HCEC 1CT (cell line): ENCODE data around the gene VCAN.

Experiments used
- DNase-seq: peaks from one replicate; pipeline ENCODE4 v3.0.0-alpha.2; 2017

Gene VCAN

GRCh38 chr5:83503662-83504061 lies 32.1 kb downstream of the VCAN start:
- peak; percentile 41 for DNase-seq

DNA sequence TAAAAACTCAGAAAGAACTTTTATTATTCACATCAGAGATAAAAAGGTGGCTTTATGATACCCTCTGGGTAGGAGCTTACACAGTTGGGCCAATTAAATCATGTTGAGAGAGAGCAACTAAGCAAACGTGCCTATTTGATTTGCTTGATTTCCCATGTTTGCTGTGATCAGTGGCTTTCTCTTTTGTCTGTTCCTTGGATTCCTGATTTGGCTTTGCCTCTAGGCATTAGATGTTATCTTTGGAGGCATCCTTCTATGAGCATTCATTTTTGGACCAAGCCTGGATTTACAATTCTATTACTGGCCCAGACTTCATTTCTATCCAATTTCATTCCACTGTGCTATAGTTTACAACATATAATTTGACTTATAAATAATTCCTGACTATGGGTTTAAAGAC lies 35.9 kb downstream of the VCAN start:
- DNase-seq, result no peak

- DNase-seq, result no peak
Measured at GRCh38 chr5:83509540-83509939, 38.0 kb downstream of the VCAN start.

DNA sequence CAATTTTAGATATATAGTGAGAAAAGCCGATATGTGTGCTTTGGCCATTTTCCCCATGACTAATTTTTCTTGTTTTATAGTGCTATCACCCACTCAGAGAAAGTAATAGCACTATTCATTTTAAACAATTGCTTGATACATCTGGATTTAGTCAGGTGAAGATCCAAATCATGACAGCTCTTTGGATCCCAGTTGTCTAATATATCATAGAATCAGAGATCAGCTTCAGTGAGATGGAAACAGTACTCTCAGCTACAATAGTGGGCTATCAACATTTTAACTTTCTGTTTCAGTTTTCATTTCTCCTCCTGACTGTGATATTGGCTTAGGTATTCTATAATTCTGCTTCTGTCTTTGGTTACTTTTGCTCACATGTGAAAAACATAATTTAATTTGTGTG lies 38.7 kb downstream of the VCAN start:
- no peak for DNase-seq

GRCh38 chr5:83512061-83512745 lies 40.7 kb downstream of the VCAN start:
- DNase-seq, result no peak

- DNase-seq, result no peak
Measured at GRCh38 chr5:83513081-83513480, 41.5 kb downstream of the VCAN start.

GRCh38 chr5:83513491-83513890 lies 41.9 kb downstream of the VCAN start:
- no peak for DNase-seq

DNA sequence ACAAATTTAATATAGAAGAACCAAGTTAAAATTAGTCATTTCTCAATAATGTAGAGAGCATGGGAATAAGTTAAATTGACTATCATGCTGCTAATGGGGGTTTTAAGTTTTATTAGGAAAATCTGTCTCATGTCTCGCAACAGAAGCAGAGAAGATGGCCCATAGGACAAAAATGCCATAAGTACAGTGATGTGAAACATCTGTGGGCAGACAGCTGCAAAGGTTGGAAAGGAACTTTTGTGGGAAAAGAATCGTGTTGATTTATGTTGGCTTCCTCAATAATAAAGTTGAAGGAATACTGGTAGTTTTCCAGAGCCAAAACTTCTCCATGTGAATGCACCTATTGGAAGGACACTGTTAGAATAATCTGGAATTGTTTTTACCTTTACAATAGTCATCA lies 44.8 kb downstream of the VCAN start:
- DNase-seq, result no peak

DNA sequence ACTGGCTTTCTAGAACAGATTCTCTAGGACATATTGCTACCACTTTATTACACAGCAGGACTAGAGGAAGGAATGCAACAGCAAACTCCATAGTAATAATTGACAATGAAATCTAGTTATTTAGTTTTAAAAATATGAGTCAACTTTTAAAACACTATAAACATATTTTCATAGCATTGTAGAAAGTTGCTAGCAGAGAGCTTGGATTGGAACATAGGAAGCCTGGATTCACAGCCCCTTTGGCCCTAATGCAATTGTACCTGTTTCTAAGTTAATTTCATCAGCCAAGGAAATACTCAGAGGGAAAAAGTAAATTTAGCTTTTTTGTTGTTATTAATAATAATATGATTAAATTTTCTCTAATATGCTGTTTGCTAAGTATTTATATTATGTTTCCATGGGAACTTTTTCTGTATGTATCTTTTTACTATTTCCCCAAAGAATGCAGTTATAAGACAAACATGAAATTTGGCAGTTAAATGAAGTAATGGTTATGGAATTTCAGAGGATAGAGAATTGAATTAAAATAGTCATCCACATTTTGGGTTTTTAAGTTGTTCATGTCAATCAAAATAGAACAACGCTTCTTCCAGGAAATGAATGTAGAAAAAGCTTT lies 45.6 kb downstream of the VCAN start:
- DNase-seq, result peak; percentile 29

DNA sequence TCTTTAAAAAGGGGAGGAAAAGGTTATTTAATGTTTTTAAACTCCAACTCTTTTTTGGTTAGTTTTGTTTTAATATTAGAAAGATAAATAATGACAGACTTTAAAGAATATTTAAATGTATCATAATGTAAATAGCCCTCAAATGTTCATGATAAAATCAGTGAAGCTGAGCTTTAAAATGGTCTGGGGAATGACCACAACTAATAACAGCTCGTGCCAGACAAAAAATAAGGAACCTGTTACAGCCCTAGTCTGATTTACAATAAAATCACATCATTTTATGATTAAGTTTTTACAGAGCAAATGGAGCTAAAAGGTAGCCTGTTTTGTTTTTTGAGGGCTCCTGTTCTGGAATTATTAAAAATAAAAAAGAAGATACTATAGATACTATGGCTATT lies 46.1 kb downstream of the VCAN start:
- no peak for DNase-seq

DNA sequence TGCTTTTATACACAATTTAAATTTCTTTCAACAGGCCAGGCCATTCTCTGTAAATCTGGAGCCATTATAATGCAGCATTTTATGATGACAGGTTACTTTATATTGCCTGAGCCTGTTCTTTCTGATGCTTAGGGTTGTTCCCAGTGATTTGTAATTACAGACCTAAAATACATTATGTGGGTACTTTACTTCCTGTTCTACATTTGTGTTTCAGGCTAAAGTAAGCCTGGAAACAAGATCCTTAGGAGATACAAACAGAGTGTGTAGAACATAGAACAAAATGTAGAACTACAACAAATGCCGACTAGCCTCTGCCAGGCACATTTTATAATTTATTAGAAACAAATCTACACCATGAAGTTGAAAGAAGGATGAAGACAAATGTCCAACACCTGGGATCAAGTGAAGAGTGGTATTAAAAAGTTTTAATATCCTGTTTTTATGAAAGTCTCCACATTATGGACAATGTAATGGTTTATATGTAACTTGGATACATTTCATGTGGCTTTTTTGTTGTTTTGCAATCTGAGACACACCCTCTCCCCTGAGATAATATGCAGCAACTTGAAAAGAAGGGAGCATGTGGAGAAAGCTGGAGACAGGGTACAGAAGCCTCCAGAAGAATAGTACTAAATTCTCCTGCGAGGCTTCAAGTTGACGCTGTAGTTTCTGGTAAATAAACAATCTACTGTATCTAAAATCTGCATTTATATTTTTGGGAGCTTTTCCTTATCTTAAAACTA lies 46.9 kb downstream of the VCAN start:
- DNase-seq, result no peak

- DNase-seq, result no peak
Measured at GRCh38 chr5:83522446-83522845, 50.9 kb downstream of the VCAN start.

- no peak for DNase-seq
Measured at GRCh38 chr5:83523929-83524328, 52.4 kb downstream of the VCAN start.

- no peak for DNase-seq
Measured at GRCh38 chr5:83524345-83524744, 52.8 kb downstream of the VCAN start.

DNA sequence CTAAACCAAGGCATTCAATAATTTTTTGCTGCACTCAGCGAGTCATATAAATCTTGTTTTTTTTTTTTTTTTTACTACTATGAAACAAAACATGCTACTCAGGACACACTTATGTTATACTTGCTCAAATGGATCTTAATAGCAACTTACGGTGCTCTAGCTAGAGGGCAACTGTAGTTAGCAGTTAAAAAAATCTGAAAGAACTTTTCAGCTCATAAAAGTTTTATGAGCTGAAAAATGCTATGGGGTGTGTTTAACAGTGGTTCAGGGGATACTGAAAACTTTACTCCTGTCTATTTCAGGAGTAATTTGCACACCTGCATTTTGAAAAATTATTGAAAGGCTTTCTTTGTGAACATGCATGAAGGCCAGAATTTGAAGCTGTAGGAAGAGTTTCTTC lies 53.4 kb downstream of the VCAN start:
- DNase-seq, result no peak

GRCh38 chr5:83526289-83526688 lies 54.7 kb downstream of the VCAN start:
- DNase-seq, result no peak

- DNase-seq, result no peak
Measured at GRCh38 chr5:83527221-83527620, 55.7 kb downstream of the VCAN start.

- no peak for DNase-seq
Measured at GRCh38 chr5:83527722-83528438, 56.3 kb downstream of the VCAN start.

DNA sequence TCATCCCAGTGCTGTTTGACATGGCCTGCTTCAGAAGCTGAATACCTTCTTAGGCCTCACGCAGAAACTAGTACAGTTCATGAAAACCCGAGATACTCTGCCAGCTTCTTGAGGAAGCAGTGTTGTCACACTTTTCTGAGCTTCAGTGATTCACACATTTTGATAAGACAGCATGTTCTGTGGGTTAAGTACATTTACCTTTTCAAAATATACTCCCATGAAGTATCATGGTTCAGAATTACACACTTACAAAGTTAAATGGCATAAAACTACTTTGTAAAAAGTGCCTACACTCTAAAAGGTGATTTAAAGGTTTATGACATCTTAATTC lies 56.9 kb downstream of the VCAN start:
- no peak for DNase-seq

DNA sequence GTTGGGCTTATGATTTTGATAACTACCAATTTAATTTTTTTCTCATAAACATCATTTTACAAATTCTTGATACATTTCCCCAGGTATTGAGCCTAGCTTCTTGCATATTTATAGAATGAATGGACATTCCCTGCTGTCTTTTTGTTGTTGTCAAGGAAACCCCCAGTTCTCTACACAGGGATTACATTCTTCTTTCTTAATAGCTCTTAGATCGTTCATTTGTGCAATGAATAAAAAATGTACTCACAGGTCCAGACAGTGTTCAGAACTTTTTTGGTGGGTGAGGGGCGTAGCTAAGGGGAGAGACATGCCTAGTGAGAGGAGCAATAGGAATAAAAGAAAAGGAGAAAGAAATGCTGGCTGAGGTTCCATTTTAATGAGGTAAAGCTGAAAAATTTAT lies 58.6 kb downstream of the VCAN start:
- no peak for DNase-seq

GRCh38 chr5:83531661-83532060 lies 60.1 kb downstream of the VCAN start:
- DNase-seq, result no peak

DNA sequence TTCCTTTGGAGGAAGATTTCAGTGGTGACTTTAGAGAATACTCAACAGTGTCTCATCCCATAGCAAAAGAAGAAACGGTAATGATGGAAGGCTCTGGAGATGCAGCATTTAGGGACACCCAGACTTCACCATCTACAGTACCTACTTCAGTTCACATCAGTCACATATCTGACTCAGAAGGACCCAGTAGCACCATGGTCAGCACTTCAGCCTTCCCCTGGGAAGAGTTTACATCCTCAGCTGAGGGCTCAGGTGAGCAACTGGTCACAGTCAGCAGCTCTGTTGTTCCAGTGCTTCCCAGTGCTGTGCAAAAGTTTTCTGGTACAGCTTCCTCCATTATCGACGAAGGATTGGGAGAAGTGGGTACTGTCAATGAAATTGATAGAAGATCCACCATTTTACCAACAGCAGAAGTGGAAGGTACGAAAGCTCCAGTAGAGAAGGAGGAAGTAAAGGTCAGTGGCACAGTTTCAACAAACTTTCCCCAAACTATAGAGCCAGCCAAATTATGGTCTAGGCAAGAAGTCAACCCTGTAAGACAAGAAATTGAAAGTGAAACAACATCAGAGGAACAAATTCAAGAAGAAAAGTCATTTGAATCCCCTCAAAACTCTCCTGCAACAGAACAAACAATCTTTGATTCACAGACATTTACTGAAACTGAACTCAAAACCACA lies 67.4 kb downstream of the VCAN start:
- no peak for DNase-seq

DNA sequence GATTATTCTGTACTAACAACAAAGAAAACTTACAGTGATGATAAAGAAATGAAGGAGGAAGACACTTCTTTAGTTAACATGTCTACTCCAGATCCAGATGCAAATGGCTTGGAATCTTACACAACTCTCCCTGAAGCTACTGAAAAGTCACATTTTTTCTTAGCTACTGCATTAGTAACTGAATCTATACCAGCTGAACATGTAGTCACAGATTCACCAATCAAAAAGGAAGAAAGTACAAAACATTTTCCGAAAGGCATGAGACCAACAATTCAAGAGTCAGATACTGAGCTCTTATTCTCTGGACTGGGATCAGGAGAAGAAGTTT lies 67.9 kb downstream of the VCAN start:
- DNase-seq, result no peak
